ENCODE results near the gene DAPK1. TPM values are rescaled to one million over a fixed set of nuclear protein-coding genes. Genes with fewer than 3 reads are reported as not detected.

DAPK1 gene
- total RNA-seq = 17.8 TPM

GRCh38 chr9:87497604-87498045, at the start of gene DAPK1:
DAPK1 (plus strand) TSS chr9:87497867; CDS start chr9:87499078, 1,211 bp downstream.
- Histone ChIP-seq H3K27ac (peak within 1 kb of the TSS; percentile 40 to 58), H3K27me3 (no peaks in the 10 kb centered on the region), H3K9me3 (no peaks in the 10 kb centered on the region), H3K36me3 (no peaks in the 10 kb centered on the region), H3K4me1 (no peaks in the 10 kb centered on the region), H3K4me3 (peak within 1 kb of the TSS; percentile 56 to 72)
- intact Hi-C loops (cut with DNase I) = loop anchor here (10.0 kb wide), 1 partner anchor 123 kb away; no protein-coding TSS in a partner anchor
- no peak for DNase-seq (ENCODE audit: low spot score in 2 of 2)
- no peak for TF ChIP-seq CTCF (IDR thresholded peaks at IDR 0.05)

GRCh38 chr9:87451149-87451548, 46.5 kb upstream of the DAPK1 start:
- H3K27ac ChIP-seq = no peak overlapping the region
- no peaks in the 10 kb centered on the region for H3K27me3 ChIP-seq
- H3K4me3 ChIP-seq = no peak overlapping the region
- TF ChIP-seq CTCF (IDR thresholded peaks at IDR 0.05) = no peak
- no peak for DNase-seq (ENCODE audit: low spot score in 2 of 2)
- intact Hi-C loops (cut with DNase I) = no loop called here
- no peaks in the 10 kb centered on the region for H3K9me3 ChIP-seq
- H3K36me3 ChIP-seq = no peaks in the 10 kb centered on the region
- no peaks in the 10 kb centered on the region for H3K4me1 ChIP-seq

GRCh38 chr9:87455407-87455806, 42.3 kb upstream of the DAPK1 start:
- TF ChIP-seq CTCF (IDR thresholded peaks at IDR 0.05) = no peak
- Histone ChIP-seq H3K27me3 (no peaks in the 10 kb centered on the region), H3K27ac (no peak overlapping the region), H3K4me3 (no peak overlapping the region), H3K9me3 (no peaks in the 10 kb centered on the region), H3K4me1 (no peaks in the 10 kb centered on the region), H3K36me3 (no peaks in the 10 kb centered on the region)
- no peak for DNase-seq (ENCODE audit: low spot score in 2 of 2)
- intact Hi-C loops (cut with DNase I) = no loop called here

GRCh38 chr9:87461256-87461655, 36.4 kb upstream of the DAPK1 start:
- no peak for TF ChIP-seq CTCF (IDR thresholded peaks at IDR 0.05)
- no peak for DNase-seq (ENCODE audit: low spot score in 2 of 2)
- H3K27me3 ChIP-seq = no peaks in the 10 kb centered on the region
- H3K36me3 ChIP-seq = no peaks in the 10 kb centered on the region
- H3K4me1 ChIP-seq = no peaks in the 10 kb centered on the region
- no peaks in the 10 kb centered on the region for H3K9me3 ChIP-seq
- H3K27ac ChIP-seq = no peak overlapping the region
- intact Hi-C loops (cut with DNase I) = no loop called here
- no peak overlapping the region for H3K4me3 ChIP-seq

- no peak overlapping the region for H3K4me3 ChIP-seq
- no peaks in the 10 kb centered on the region for H3K4me1 ChIP-seq
- no peaks in the 10 kb centered on the region for H3K9me3 ChIP-seq
- H3K27ac ChIP-seq = no peak overlapping the region
- intact Hi-C loops (cut with DNase I) = no loop called here
- DNase-seq (ENCODE audit: low spot score in 2 of 2) = no peak
- H3K36me3 ChIP-seq = no peaks in the 10 kb centered on the region
- no peaks in the 10 kb centered on the region for H3K27me3 ChIP-seq
- no peak for TF ChIP-seq CTCF (IDR thresholded peaks at IDR 0.05)
Observed at GRCh38 chr9:87464110-87464991, 33.3 kb upstream of the DAPK1 start.
